Activated CD4-positive, CD25-positive, alpha-beta regulatory T cell treated with anti-CD3 and anti-CD28 coated beads, Interleukin-2, amount 50 U/mL, for 16 hours (primary cell): ENCODE measurements around the gene MESD.

Experiments used
- DNase-seq: peaks from one replicate; pipeline ENCODE4 v3.0.0-alpha.2; 2020; ENCODE audit warnings: low read depth, low spot score

MESD gene

DNA sequence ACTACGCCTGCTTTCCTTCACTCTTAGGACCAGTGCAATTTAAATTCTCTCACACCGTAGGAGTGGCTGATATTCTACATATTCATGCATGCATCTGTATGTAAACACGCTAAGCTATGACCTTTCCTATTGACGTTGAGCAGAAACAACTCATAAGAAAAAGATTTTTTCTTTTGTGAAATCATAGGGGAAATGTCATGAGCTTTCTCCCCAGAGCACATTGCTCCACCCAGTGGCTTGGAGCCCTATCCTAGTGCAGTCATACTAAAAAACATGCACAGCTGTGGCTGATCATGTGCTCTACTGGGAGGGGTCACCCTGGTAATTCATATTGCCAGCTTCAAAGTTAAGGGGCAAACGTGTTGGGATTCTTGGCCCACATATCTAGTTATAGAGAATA lies 1.8 kb upstream of the MESD start:
- DNase-seq, result no peak

GRCh38 chr15:80990955-80991354 lies 1.3 kb upstream of the MESD start:
- DNase-seq, result no peak

GRCh38 chr15:80989081-80989517 lies 520 bp downstream of the MESD start:
- DNase-seq, result no peak

DNA sequence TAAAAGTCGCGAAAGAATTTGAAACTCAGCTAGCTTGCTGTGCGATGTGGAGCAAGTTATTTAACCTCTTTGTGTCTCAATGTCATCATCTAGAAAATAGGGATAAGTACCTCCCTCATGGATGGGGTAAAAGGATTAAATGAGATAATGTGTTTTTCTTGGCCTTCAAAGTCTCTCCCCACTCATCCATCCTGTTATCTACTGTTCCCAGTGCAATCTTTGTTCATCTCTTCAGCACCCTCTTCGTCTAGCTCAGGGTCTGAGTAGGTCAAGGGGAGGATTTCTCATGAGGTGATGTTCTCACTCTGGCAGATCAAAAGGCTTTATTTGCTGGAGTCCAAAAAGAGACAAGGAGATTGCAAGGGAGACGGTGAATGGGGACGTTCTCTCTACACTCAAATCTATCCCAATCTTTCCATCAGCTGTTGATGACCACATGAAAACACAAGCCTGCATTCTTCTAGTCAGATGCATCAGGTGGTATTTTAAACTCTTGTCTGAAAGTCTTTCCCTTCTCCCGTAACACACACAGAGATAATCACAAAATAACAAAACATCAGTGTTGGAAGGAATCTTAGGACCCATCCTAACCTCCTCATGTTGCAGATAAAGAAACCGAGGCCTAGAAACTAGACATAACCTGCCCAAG lies 1.3 kb downstream of the MESD start:
- no peak for DNase-seq

GRCh38 chr15:80986487-80986886 lies 3.1 kb downstream of the MESD start:
- no peak for DNase-seq

DNA sequence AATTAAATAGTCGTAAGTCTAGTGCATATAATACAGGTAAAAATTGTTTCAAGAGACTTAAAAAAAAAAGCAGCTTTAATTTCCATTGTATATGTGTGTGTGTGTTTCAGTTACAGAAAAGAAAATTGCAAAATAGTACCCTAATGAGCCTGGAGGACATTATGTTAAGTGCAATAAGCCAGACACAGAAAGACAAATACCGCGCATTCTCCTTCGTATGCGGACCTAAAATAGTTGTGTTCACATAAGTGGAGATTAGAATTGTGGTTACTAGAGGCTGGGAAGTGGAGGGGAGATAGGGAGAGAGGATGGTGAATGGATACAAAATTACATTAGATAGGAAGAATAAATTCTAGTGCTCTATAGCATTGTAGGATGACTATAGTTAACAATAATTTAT lies 3.6 kb downstream of the MESD start:
- no peak for DNase-seq

DNA sequence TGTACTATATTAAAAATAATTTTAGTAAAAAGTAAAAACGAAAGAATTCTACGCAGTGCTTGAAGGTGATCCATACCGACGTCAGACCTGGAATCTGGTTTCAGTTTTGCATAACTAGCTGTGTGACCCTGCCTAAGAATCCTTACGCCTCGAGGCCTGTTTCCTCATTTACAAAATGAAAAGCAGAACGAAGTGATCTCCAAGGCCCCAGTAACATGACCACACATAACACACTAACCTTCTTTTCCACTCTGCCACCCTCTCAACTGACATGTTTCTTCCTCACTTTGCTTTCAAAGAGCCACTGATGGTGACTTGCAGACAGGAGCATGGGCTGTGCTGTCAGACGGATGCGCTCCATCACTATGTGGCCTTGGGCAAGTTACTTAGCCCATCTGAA lies 4.8 kb downstream of the MESD start:
- no peak for DNase-seq

GRCh38 chr15:80982839-80983238 lies 6.8 kb downstream of the MESD start:
- DNase-seq, result no peak

DNA sequence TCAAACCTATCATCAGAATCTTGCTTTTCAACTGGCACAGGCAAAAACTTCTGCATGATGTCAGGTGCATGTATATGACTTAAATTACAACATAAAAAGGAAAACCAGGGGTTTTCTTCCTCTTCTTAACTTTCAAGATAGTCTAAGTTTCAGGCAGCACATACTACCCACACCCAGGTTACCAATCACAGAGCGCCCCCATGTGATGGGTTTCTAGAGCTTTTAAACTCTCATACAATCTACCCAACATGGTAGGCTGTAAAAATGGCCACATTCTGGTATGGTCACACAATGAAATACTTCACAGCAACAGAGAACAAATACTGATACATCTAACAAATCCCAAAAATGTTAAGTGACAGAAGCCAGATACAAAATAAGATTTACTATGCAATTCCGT lies 7.4 kb downstream of the MESD start:
- DNase-seq, result no peak

DNA sequence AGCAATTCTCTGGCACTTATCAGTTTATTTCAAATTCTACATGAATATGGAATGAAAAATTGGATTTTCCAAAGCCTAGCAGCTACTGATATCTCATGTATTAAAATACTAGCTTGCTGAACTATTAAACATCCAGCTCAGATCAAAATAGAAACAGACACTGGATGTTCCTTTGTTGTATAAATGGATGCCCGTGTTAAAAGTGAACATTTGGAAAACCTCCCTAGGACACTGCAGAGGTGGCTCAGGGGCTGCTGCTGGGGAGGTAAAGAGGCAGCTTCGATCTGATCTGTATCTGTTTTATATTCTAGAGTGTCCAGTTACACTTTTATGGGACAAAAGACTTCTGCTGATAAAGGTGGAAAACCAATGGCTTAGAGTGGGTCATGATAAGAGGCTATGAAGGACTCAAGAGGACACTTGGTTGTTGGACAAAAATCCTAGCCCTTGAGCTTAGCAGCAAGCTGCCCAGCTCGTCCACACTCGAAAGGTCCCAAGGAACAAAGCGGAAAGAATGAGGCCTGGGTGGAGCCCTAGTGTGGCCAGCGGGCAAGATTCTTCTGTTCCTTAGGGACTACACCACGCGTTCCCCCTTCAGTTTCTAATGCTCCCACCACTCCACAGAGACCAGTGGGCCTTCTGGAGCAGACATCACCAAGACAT lies 9.9 kb downstream of the MESD start:
- DNase-seq, result no peak

- DNase-seq, result no peak
Measured at GRCh38 chr15:80978685-80979329, 10.8 kb downstream of the MESD start.

DNA sequence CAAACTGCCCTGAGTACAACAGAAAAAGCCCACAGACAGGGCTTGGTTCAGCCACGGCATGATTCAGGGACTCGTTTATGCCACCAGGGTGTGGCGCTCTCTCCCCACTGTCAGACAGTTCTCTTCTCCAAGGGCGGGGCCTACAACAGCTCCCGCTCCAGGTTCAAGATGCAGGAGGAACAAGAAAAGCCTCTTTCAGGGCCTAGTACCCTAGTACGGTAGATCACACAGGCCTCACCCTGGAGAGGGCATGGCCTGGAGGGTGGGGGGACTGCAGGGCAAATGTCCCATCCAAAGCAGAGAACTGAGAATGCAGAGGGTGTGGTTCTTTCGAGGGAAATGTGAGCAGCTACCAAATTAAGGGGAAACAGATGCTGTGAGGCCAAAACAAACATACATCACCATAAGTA lies 12.0 kb downstream of the MESD start:
- DNase-seq, result no peak

DNA sequence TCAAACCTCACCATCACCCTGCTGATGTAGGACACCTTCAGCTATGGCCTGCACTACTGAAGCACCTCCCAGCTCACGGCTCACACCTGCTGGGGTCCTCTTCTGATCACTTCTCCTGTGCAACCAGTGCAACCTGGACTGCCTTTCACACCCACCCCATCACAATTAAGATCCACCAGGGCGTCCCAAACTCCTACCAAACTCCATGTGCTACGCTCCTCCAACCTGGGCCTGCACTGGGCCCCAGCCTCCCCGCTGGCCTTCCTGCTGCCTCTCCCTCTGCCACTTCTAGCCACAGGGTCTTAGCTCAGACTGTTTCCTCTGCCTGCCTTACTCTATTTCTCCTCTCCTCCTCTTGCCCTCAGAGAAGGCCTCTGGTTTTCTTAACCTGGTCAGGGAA lies 12.8 kb downstream of the MESD start:
- DNase-seq, result no peak

GRCh38 chr15:80974914-80975313 lies 14.7 kb downstream of the MESD start:
- DNase-seq, result no peak

DNA sequence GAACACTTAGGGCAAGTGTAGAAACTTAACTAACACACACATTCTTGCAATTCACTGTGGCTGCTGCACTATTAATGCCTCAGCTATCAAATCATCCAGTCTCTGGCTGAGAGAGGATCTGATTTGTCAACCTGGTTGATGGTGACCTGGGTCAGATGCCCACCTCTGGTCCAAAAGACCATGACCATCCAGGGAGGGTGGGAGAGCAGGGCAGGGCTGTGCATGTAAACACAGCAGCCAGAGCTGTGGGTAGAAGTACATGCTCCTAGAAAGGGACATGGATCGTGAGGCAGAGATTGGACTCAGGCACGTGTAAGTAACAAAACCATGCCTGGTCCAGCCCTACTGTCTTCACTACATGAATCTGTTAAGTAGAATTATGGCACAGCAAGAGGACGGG lies 17.3 kb downstream of the MESD start:
- DNase-seq, result no peak

- DNase-seq, result no peak
Measured at GRCh38 chr15:80971143-80971542, 18.5 kb downstream of the MESD start.

- DNase-seq, result no peak
Measured at GRCh38 chr15:80970658-80971057, 19.0 kb downstream of the MESD start.

GRCh38 chr15:80970018-80970657 lies 19.5 kb downstream of the MESD start:
- peak; percentile 38 for DNase-seq

- DNase-seq, result no peak
Measured at GRCh38 chr15:80969316-80969715, 20.3 kb downstream of the MESD start.

GRCh38 chr15:80967991-80968510 lies 21.6 kb downstream of the MESD start:
- no peak for DNase-seq

DNA sequence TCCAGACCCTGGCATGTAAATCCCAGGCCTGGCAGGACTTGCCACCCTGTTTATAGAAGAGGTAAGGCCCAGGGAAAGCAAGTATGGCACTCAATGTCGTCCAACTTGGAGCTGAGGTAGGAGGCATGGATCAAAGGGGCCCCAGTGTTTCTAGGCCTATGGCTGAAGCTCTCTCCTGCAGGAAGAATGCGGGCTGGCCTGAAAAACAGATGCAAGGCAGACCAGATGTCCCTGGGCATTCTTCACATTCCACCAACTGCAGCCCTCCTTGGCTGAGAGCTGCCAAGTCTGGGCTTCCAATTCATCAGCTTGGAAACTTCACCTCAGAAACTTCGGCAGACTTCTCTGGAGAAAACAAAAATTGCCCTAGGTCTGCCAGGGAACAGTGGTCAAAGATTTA lies 22.2 kb downstream of the MESD start:
- DNase-seq, result no peak

DNA sequence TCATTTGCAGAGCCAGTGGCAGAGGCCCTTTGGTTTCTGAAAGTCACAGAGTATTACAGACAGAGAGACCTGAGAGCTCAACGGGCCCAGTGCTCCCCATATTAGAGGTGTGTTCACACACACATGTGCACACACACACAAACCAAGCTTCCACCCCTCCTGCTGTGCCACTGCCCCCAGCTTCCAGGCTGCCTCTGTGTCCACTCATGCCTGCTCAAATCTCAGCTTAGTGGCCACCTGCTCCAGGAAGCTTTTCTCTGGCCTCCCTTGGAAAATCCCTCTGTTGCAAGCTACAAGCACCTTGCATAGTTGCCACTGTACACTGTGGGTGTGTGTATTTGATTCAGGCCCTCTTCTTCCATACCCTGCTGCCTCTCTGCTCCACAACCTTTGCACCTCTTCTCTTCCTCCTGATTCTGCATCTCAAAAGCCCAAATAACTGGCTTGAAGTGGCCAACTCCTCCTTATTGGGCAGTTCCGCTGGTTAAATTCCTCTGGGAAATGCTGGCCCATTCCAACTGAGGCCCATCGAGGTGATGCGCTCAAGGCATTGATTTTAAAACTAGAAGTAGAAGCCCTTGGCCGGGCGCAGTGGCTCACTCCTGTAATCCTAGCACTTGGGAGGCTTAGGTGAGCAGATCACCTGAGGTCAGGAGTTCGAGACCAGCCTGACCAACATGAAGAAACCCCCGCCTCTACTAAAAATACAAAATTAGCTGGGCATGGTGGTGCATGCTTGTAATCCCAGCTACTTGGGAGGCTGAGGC lies 23.0 kb downstream of the MESD start:
- DNase-seq, result no peak
